Measurements from ENCODE around the gene ANAPC1.
"Not testable (repeated sequence)": the region's sequence is repeated elsewhere in the genome, so short reads cannot be mapped to it uniquely, and the experiment has no call there.

Gene ANAPC1

GRCh38 chr2:111776296-111776695 lies 107.7 kb downstream of the ANAPC1 start:
- not testable (repeated sequence) for H4K20me1 ChIP-seq (ENCODE audit: insufficient read depth, low read length, poor library complexity, severe bottlenecking); H3F3A ChIP-seq (ENCODE audit: low read depth); H3K4me1 ChIP-seq (ENCODE audit: insufficient read depth, low read length, poor library complexity, severe bottlenecking); H3K4me3 ChIP-seq (ENCODE audit: low read length, poor library complexity, severe bottlenecking); H3K36me3 ChIP-seq (ENCODE audit: insufficient read depth, low read length); H3K9me2 ChIP-seq (replicated peaks; ENCODE audit: low read depth, low read length); H3K79me2 ChIP-seq (ENCODE audit: insufficient read depth, low read length); H3K9me3 ChIP-seq (ENCODE audit: insufficient read depth, low read depth, low read length); H3K4me2 ChIP-seq (ENCODE audit: low read depth, low read length, poor library complexity, severe bottlenecking); H3K27me3 ChIP-seq (ENCODE audit: insufficient read depth, low read length, poor library complexity, severe bottlenecking); H3K9ac ChIP-seq (ENCODE audit: low read depth, low read length, poor library complexity, severe bottlenecking); H2AFZ ChIP-seq (ENCODE audit: low read length)

DNA sequence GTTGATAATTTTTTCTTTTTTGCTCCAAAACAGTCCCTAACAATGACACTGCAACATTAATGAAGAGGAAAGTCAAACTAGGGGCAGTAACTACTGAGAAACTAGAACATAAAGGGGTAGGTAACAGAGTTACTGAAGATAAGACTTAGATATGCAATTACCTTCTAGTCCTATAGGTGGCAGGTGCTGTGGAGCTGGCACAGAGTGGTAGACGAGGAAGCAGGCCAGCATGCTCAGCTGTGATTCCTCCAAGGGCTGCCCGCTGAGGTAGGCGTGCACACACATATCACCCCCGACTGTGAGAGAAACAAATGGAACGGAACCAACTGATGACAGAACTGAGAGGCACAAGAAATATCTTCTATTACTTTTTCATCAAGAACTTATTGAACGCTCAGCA lies 111.8 kb downstream of the ANAPC1 start:
- not testable (repeated sequence) for H3K9me3 ChIP-seq (ENCODE audit: insufficient read depth, low read depth, low read length); H3K4me1 ChIP-seq (ENCODE audit: insufficient read depth, low read length, poor library complexity, severe bottlenecking); H3K4me3 ChIP-seq (ENCODE audit: low read length, poor library complexity, severe bottlenecking); H3K36me3 ChIP-seq (ENCODE audit: insufficient read depth, low read length); H3K9ac ChIP-seq (ENCODE audit: low read depth, low read length, poor library complexity, severe bottlenecking); H3F3A ChIP-seq (ENCODE audit: low read depth); H3K4me2 ChIP-seq (ENCODE audit: low read depth, low read length, poor library complexity, severe bottlenecking); H3K9me2 ChIP-seq (replicated peaks; ENCODE audit: low read depth, low read length); H3K27me3 ChIP-seq (ENCODE audit: insufficient read depth, low read length, poor library complexity, severe bottlenecking); H3K79me2 ChIP-seq (ENCODE audit: insufficient read depth, low read length); H4K20me1 ChIP-seq (ENCODE audit: insufficient read depth, low read length, poor library complexity, severe bottlenecking); H2AFZ ChIP-seq (ENCODE audit: low read length)

- not testable (repeated sequence) for H4K20me1 ChIP-seq (ENCODE audit: insufficient read depth, low read length, poor library complexity, severe bottlenecking); H3K9ac ChIP-seq (ENCODE audit: low read depth, low read length, poor library complexity, severe bottlenecking); H3K4me1 ChIP-seq (ENCODE audit: insufficient read depth, low read length, poor library complexity, severe bottlenecking); H3K36me3 ChIP-seq (ENCODE audit: insufficient read depth, low read length); H3K9me3 ChIP-seq (ENCODE audit: insufficient read depth, low read depth, low read length); H3K4me3 ChIP-seq (ENCODE audit: low read length, poor library complexity, severe bottlenecking); H3K4me2 ChIP-seq (ENCODE audit: low read depth, low read length, poor library complexity, severe bottlenecking); H2AFZ ChIP-seq (ENCODE audit: low read length); H3K9me2 ChIP-seq (replicated peaks; ENCODE audit: low read depth, low read length); H3F3A ChIP-seq (ENCODE audit: low read depth); H3K27me3 ChIP-seq (ENCODE audit: insufficient read depth, low read length, poor library complexity, severe bottlenecking); H3K79me2 ChIP-seq (ENCODE audit: insufficient read depth, low read length)
These were observed 112.9 kb downstream of the ANAPC1 start for GRCh38 chr2:111770916-111771658.

DNA sequence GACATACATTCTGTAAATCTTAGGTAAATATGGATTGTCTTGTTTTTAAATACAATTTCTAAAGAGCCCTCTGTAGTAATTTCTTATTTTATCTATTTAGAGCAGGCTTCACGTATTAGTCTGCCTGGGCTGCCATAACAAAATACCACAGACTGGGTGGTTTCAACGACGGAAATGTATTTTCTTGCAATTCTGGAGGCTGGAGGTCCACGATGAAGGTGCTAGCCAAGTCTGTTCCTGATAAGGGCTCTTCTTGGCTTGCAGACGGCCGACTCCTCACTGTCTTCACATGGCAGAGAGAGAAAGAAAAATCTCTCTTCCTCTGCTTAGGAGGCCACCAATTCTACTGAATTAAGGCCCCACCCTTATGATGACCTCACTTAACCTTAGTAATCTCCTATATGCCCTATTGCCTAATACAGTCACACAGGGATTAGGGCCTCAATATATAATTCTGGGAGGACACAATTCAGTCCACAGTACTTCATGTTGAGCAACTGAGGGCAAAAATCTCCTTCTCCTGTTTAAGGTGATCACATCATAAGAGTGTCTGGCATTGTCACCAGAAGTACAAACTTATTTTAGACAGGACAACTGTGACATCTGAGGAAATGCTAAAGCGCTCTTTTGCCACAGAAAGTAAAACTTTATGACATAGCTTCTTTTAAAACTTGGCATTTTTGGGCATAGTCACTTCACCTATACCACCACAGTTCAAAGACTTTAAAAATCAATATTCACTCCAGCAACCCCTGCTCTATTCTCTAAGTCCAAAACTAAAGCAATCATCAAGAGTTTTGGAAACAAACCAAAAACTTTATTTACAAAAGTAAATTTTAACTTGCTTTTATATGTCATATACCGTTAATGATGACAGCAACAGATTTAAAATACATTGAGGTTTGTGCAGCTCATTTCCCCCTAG lies 115.5 kb downstream of the ANAPC1 start:
- H4K20me1 ChIP-seq (ENCODE audit: insufficient read depth, low read length, poor library complexity, severe bottlenecking); H3K36me3 ChIP-seq (ENCODE audit: insufficient read depth, low read length); H3K9ac ChIP-seq (ENCODE audit: low read depth, low read length, poor library complexity, severe bottlenecking): not testable (repeated sequence)

DNA sequence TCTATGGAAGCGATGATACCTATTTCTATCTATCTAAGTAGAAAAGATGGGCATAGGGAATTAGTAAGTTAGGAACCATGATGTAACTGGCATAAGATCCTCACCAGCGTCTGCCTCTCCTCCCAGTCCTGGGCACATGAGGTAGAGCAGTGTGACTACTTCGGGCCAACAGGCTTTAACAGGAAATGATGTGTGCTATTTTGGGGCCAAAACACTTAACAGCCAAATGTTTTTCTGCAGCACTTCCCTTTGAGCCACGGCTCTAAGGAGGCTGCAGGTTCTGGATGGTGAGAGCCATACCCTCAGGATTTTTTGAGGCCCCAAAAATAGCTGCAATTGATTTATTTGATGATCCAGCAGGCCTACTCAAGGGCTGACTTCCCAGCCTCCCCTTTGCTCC lies 116.9 kb downstream of the ANAPC1 start:
- not testable (repeated sequence) for H3K9me3 ChIP-seq (ENCODE audit: insufficient read depth, low read depth, low read length); H3K27me3 ChIP-seq (ENCODE audit: insufficient read depth, low read length, poor library complexity, severe bottlenecking); H3K9me2 ChIP-seq (replicated peaks; ENCODE audit: low read depth, low read length); H4K20me1 ChIP-seq (ENCODE audit: insufficient read depth, low read length, poor library complexity, severe bottlenecking); H2AFZ ChIP-seq (ENCODE audit: low read length); H3K79me2 ChIP-seq (ENCODE audit: insufficient read depth, low read length); H3K36me3 ChIP-seq (ENCODE audit: insufficient read depth, low read length); H3F3A ChIP-seq (ENCODE audit: low read depth); H3K4me3 ChIP-seq (ENCODE audit: low read length, poor library complexity, severe bottlenecking); H3K9ac ChIP-seq (ENCODE audit: low read depth, low read length, poor library complexity, severe bottlenecking); H3K4me2 ChIP-seq (ENCODE audit: low read depth, low read length, poor library complexity, severe bottlenecking); H3K4me1 ChIP-seq (ENCODE audit: insufficient read depth, low read length, poor library complexity, severe bottlenecking)

More for the DNA sequence above, 115.5 kb downstream of the ANAPC1 start:
- H3K4me2 ChIP-seq (ENCODE audit: low read depth, low read length, poor library complexity, severe bottlenecking); H3F3A ChIP-seq (ENCODE audit: low read depth); H3K4me3 ChIP-seq (ENCODE audit: low read length, poor library complexity, severe bottlenecking); H3K27me3 ChIP-seq (ENCODE audit: insufficient read depth, low read length, poor library complexity, severe bottlenecking); H3K4me1 ChIP-seq (ENCODE audit: insufficient read depth, low read length, poor library complexity, severe bottlenecking); H3K9me3 ChIP-seq (ENCODE audit: insufficient read depth, low read depth, low read length); H2AFZ ChIP-seq (ENCODE audit: low read length); H3K79me2 ChIP-seq (ENCODE audit: insufficient read depth, low read length); H3K9me2 ChIP-seq (replicated peaks; ENCODE audit: low read depth, low read length): not testable (repeated sequence)

GRCh38 chr2:111766295-111766694 lies 117.7 kb downstream of the ANAPC1 start:
- H3K4me3 ChIP-seq (ENCODE audit: low read length, poor library complexity, severe bottlenecking); H3K4me2 ChIP-seq (ENCODE audit: low read depth, low read length, poor library complexity, severe bottlenecking); H3K4me1 ChIP-seq (ENCODE audit: insufficient read depth, low read length, poor library complexity, severe bottlenecking); H3K79me2 ChIP-seq (ENCODE audit: insufficient read depth, low read length); H4K20me1 ChIP-seq (ENCODE audit: insufficient read depth, low read length, poor library complexity, severe bottlenecking); H3K9me2 ChIP-seq (replicated peaks; ENCODE audit: low read depth, low read length); H3K36me3 ChIP-seq (ENCODE audit: insufficient read depth, low read length); H3F3A ChIP-seq (ENCODE audit: low read depth); H3K9ac ChIP-seq (ENCODE audit: low read depth, low read length, poor library complexity, severe bottlenecking); H2AFZ ChIP-seq (ENCODE audit: low read length); H3K27me3 ChIP-seq (ENCODE audit: insufficient read depth, low read length, poor library complexity, severe bottlenecking); H3K9me3 ChIP-seq (ENCODE audit: insufficient read depth, low read depth, low read length): not testable (repeated sequence)

- H3K9me3 ChIP-seq (ENCODE audit: insufficient read depth, low read depth, low read length); H3K4me1 ChIP-seq (ENCODE audit: insufficient read depth, low read length, poor library complexity, severe bottlenecking); H3K9me2 ChIP-seq (replicated peaks; ENCODE audit: low read depth, low read length); H3K27me3 ChIP-seq (ENCODE audit: insufficient read depth, low read length, poor library complexity, severe bottlenecking); H3K36me3 ChIP-seq (ENCODE audit: insufficient read depth, low read length); H2AFZ ChIP-seq (ENCODE audit: low read length); H3K4me3 ChIP-seq (ENCODE audit: low read length, poor library complexity, severe bottlenecking); H3K4me2 ChIP-seq (ENCODE audit: low read depth, low read length, poor library complexity, severe bottlenecking); H3K79me2 ChIP-seq (ENCODE audit: insufficient read depth, low read length); H3F3A ChIP-seq (ENCODE audit: low read depth); H3K9ac ChIP-seq (ENCODE audit: low read depth, low read length, poor library complexity, severe bottlenecking); H4K20me1 ChIP-seq (ENCODE audit: insufficient read depth, low read length, poor library complexity, severe bottlenecking): not testable (repeated sequence)
These were observed 119.8 kb downstream of the ANAPC1 start for GRCh38 chr2:111764151-111764550.
